Endothelial cell of umbilical vein (primary cell): ENCODE measurements around the gene MPEG1. TPM values are rescaled to one million over a fixed set of nuclear protein-coding genes. Genes with fewer than 3 reads are reported as not detected.

Source experiments
- BruUV-seq: library from RNA; stranded (reverse); fragments of 400-500 nt; replicated peaks from 2 replicates; lab custom pipeline; 2021; lab: Mats Ljungman, UMichigan
- CTCF ChIA-PET: fragments of 300-600, 350-600 bp; sonication (Branson Sonifier 250); formaldehyde crosslinking; loops from one replicate; lab custom pipeline; 2021; ENCODE audit warnings: antibody characterized with exemption, inconsistent platforms; lab: Charles Lee
- POLR2A ChIA-PET: fragments of 300-600, 350-600 bp; sonication (Branson Sonifier 250); formaldehyde crosslinking; loops from one replicate; lab custom pipeline; 2021; ENCODE audit warnings: antibody characterized with exemption, inconsistent platforms; lab: Charles Lee
- DNase-seq: peaks from one replicate; pipeline ENCODE4 v3.0.0-alpha.2; 2011; ENCODE audit warnings: low read depth, low spot score
- FAIRE-seq: peaks from 2 replicates; lab custom pipeline; 2011; peaks lifted over from hg19 to GRCh38; lab: Jason Lieb, UNC
- H2AFZ ChIP-seq: 2 replicates; pipeline ENCODE4 v1.6.0; 2012; ENCODE audit warnings: low read depth, low read length, control low read depth, inconsistent platforms
- H3K27ac ChIP-seq: 2 replicates; pipeline ENCODE4 v1.5.1; 2011; ENCODE audit warnings: low read depth, mild to moderate bottlenecking, control low read depth, low read length, moderate library complexity; ENCODE audit not compliant: insufficient read depth
- H3K27me3 ChIP-seq, 2 experiments: 2 replicates each; pipeline versions ENCODE4 v1.6.0 to v1.6.1; 2011; ENCODE audit warnings: low read length in 2 of 2, mixed read lengths in 1 of 2; ENCODE audit not compliant: control insufficient read depth in 2 of 2, insufficient read depth in 2 of 2
- H3K36me3 ChIP-seq, 2 experiments: 2 replicates in 1 of 2; 3 replicates in 1 of 2; pipeline ENCODE4 v1.5.1; 2011; ENCODE audit warnings: low read length in 2 of 2, mild to moderate bottlenecking in 1 of 2, moderate library complexity in 1 of 2; ENCODE audit not compliant: control insufficient read depth in 2 of 2, insufficient read depth in 2 of 2; ENCODE audit errors: extremely low read depth in 1 of 2
- H3K4me1 ChIP-seq: 3 replicates; pipeline ENCODE4 v1.5.1; 2011; ENCODE audit warnings: mild to moderate bottlenecking, low read length; ENCODE audit not compliant: control insufficient read depth, insufficient read depth; ENCODE audit errors: extremely low read depth
- H3K4me2 ChIP-seq: 2 replicates; pipeline ENCODE4 v1.6.1; 2011; ENCODE audit warnings: low read length, control low read depth, mixed read lengths; ENCODE audit not compliant: insufficient read depth
- H3K4me3 ChIP-seq, 3 experiments: fragments of 200-600 bp in 1 of 3; sonication (generic), shearing (Covaris generic) in 1 of 3; replicated peaks in 1 of 3; 2 replicates each; pipeline ENCODE4 v1.5.1; 2011 to 2016; ENCODE audit warnings: control low read depth in 3 of 3, low read length in 3 of 3, mild to moderate bottlenecking in 2 of 3, inconsistent platforms in 1 of 3, low read depth in 1 of 3, moderate library complexity in 1 of 3; ENCODE audit not compliant: insufficient read depth in 1 of 3
- H3K79me2 ChIP-seq: 2 replicates; pipeline ENCODE4 v1.6.0; 2012; ENCODE audit warnings: low read length, inconsistent platforms; ENCODE audit not compliant: control insufficient read depth, insufficient read depth
- H3K9ac ChIP-seq: replicated peaks from 2 replicates; pipeline ENCODE3; 2011; ENCODE audit warnings: low read length, control low read depth; ENCODE audit not compliant: insufficient read depth; ENCODE audit errors: extremely low read depth
- H3K9me1 ChIP-seq: replicated peaks from 3 replicates; pipeline ENCODE4 v1.6.0; 2011; ENCODE audit warnings: mild to moderate bottlenecking, low read length; ENCODE audit not compliant: control insufficient read depth, insufficient read depth; ENCODE audit errors: extremely low read depth
- H3K9me3 ChIP-seq: replicated peaks from 2 replicates; pipeline ENCODE4 v1.5.1; 2012; ENCODE audit warnings: low read length, inconsistent platforms; ENCODE audit not compliant: control insufficient read depth, insufficient read depth
- H4K20me1 ChIP-seq: replicated peaks from 2 replicates; pipeline ENCODE3; 2011; ENCODE audit warnings: mild to moderate bottlenecking, low read length; ENCODE audit not compliant: control insufficient read depth, insufficient read depth; ENCODE audit errors: extremely low read depth
- CTCF ChIP-seq, 2 donors: IDR thresholded peaks; 1 replicate in 1 of 2; 2 replicates in 1 of 2; pipeline ENCODE4 v1.5.1; 2011; ENCODE audit warnings: low read length in 2 of 2, mild to moderate bottlenecking in 2 of 2, moderate library complexity in 2 of 2, control low read depth in 1 of 2, inconsistent platforms in 1 of 2, low read depth in 1 of 2; ENCODE audit not compliant: insufficient read depth in 1 of 2; ENCODE audit errors: extremely low read depth in 1 of 2
- EZH2 ChIP-seq: IDR thresholded peaks from 2 replicates; pipeline ENCODE4 v1.6.1; 2012; ENCODE audit warnings: borderline replicate concordance, low read depth, mild to moderate bottlenecking, moderate library complexity, low read length, inconsistent platforms; ENCODE audit not compliant: severe bottlenecking
- FOS ChIP-seq: IDR thresholded peaks from 2 replicates; pipeline ENCODE4 v1.6.1; 2011; ENCODE audit warnings: mild to moderate bottlenecking, low read length, moderate library complexity, borderline replicate concordance; ENCODE audit not compliant: insufficient read depth
- GATA2 ChIP-seq: IDR thresholded peaks from 2 replicates; pipeline ENCODE4 v1.7.0; 2011; ENCODE audit warnings: low read depth, mild to moderate bottlenecking, moderate library complexity, mixed read lengths, low read length; ENCODE audit not compliant: insufficient read length, insufficient read depth
- JUN ChIP-seq: IDR thresholded peaks from 2 replicates; pipeline ENCODE4 v1.6.1; 2011; ENCODE audit warnings: borderline replicate concordance, low read depth; ENCODE audit not compliant: insufficient read length, insufficient read depth
- MAX ChIP-seq: IDR thresholded peaks from 2 replicates; pipeline ENCODE4 v1.6.1; 2011; ENCODE audit not compliant: insufficient read depth, insufficient read length
- MYC ChIP-seq: IDR thresholded peaks from one replicate; pipeline ENCODE4 v1.6.1; 2011; ENCODE audit warnings: mild to moderate bottlenecking, low read depth, low read length
- POLR2A ChIP-seq: IDR thresholded peaks from 2 replicates; pipeline ENCODE4 v1.6.1; 2012; ENCODE audit warnings: low read depth, mild to moderate bottlenecking, control low read depth, low read length
- POLR2AphosphoS5 ChIP-seq: IDR thresholded peaks from 2 replicates; pipeline ENCODE4 v1.6.1; 2012; ENCODE audit warnings: low read depth, mild to moderate bottlenecking, control low read depth, low read length, moderate library complexity; ENCODE audit not compliant: insufficient read depth
- dilution Hi-C: fragments of 300-500 bp; cut with MboI; formaldehyde crosslinking; loops from one replicate; pipeline ENCODE4 v1.15.0; 2019; ENCODE audit warnings: low sequenced_read_pairs; ENCODE audit not compliant: extremely low pct_ligation_motif_present
- intact Hi-C: fragments of 100-400 bp; cut with micrococcal nuclease; formaldehyde crosslinking; loops from one replicate; pipeline ENCODE4 v1.10.0; 2022
- polyA plus RNA-seq, 4 experiments: library from polyadenylated mRNA; depleted of rRNA in 3 of 4; stranded (reverse) in 3 of 4; unstranded in 1 of 4; fragments of >200 nt; gene quantifications; 2 replicates each; pipeline versions ENCODE4 v1.2.1 to v1.2.3, GENCODE V29; 2011 to 2012; ENCODE audit warnings: missing spikeins in 1 of 4
- total RNA-seq: library from RNA; stranded (reverse); gene quantifications from 2 replicates; pipeline ENCODE4 v1.2.3, GENCODE V29; 2021

MPEG1 gene
- total and polyA plus RNA-seq, 2 donors (not counting 3 experiments of a cell fraction or from before 2014, with no cell fraction given), result not detected

- H3K4me2 ChIP-seq, result no peak overlapping the region
- no peaks in the 10 kb centered on the region for H4K20me1 ChIP-seq
- H3K4me3 ChIP-seq, result no peak overlapping the region
- ChIA-PET CTCF (interaction anchor here (1.0 to 1.4 kb wide), 3 partner anchors 8 to 56 kb away, joined by 3 to 5 read pairs (median 3); partner anchors contain the start of gene DTX4), POLR2A (no interaction called here)
- H3K9me1 ChIP-seq, result no peaks in the 10 kb centered on the region
- H3K9me3 ChIP-seq, result no peaks in the 10 kb centered on the region
- dilution Hi-C loops (no loop called here), intact Hi-C loops (no loop called here)
- H2AFZ ChIP-seq, result no peak overlapping the region
- no peak overlapping the region for H3K27ac ChIP-seq
- TF ChIP-seq MYC, result no peak
- no peak for TF ChIP-seq MAX
- no peak for TF ChIP-seq FOS
- TF ChIP-seq EZH2, result no peak
- no peak for TF ChIP-seq JUN
- TF ChIP-seq POLR2A, result no peak
- TF ChIP-seq POLR2AphosphoS5, result no peak
- no peak for TF ChIP-seq CTCF (IDR thresholded peaks at IDR 0.05; ENCODE audit: extremely low read depth in 1 of 2, insufficient read depth in 1 of 2, low read depth in 1 of 2, low read length in 2 of 2)
- TF ChIP-seq GATA2, result no peak
- no peaks in the 10 kb centered on the region for H3K36me3 ChIP-seq
- H3K79me2 ChIP-seq, result no peaks in the 10 kb centered on the region
- DNase-seq, result no peak
- peaks cover 0 to 2% of the 10 kb centered on the region in 2 experiments for H3K27me3 ChIP-seq
- no TSS peak for BruUV-seq
- no peaks in the 10 kb centered on the region for H3K4me1 ChIP-seq
- FAIRE-seq, result no peak
- no peak overlapping the region for H3K9ac ChIP-seq
These were observed 1.6 kb upstream of the MPEG1 start for GRCh38 chr11:59214141-59214893.
